GM21723 (cell line): Measurements from ENCODE around the gene SDF4.
"Not testable (repeated sequence)": the region's sequence is repeated elsewhere in the genome, so short reads cannot be mapped to it uniquely, and the experiment has no call there.

Experiments used
- ATAC-seq: cut with Tn5 transposase; IDR thresholded peaks from one replicate; pipeline ENCODE4 v1.9.1; 2021; ENCODE audit warnings: mild to moderate bottlenecking, moderate library complexity; ENCODE audit not compliant: unreplicated experiment

The SDF4 gene

GRCh38 chr1:1199961-1200875 lies 31.6 kb downstream of the SDF4 start:
- no peak for ATAC-seq

- ATAC-seq, result no peak
Observed at GRCh38 chr1:1199141-1199960, 32.5 kb downstream of the SDF4 start.

- no peak for ATAC-seq
Observed at GRCh38 chr1:1198423-1199140, 33.2 kb downstream of the SDF4 start.

- no peak for ATAC-seq
Observed at GRCh38 chr1:1197551-1198422, 34.0 kb downstream of the SDF4 start.

GRCh38 chr1:1197188-1197500 lies 34.7 kb downstream of the SDF4 start:
- ATAC-seq, result no peak

- no peak for ATAC-seq
Observed at GRCh38 chr1:1196431-1197187, 35.2 kb downstream of the SDF4 start.

- not testable (repeated sequence) for ATAC-seq
Observed at GRCh38 chr1:1195726-1196125, 36.1 kb downstream of the SDF4 start.

GRCh38 chr1:1194723-1195122 lies 37.1 kb downstream of the SDF4 start:
- ATAC-seq, result no peak

- no peak for ATAC-seq
Observed at GRCh38 chr1:1191734-1192133, 40.1 kb downstream of the SDF4 start.

- no peak for ATAC-seq
Observed at GRCh38 chr1:1189111-1189510, 42.7 kb downstream of the SDF4 start.

- no peak for ATAC-seq
Observed at GRCh38 chr1:1187938-1188337, 43.9 kb downstream of the SDF4 start.

GRCh38 chr1:1185101-1185765 lies 46.6 kb downstream of the SDF4 start:
- ATAC-seq, result no peak

- no peak for ATAC-seq
Observed at GRCh38 chr1:1183833-1184775, 47.7 kb downstream of the SDF4 start.

GRCh38 chr1:1183221-1183747 lies 48.5 kb downstream of the SDF4 start:
- ATAC-seq, result no peak

- ATAC-seq, result no peak
Observed at GRCh38 chr1:1182491-1183220, 49.1 kb downstream of the SDF4 start.

- no peak for ATAC-seq
Observed at GRCh38 chr1:1181938-1182410, 49.8 kb downstream of the SDF4 start.
